Spinal cord (tissue), 10 donors: ENCODE results near the gene LNPEP. TPM values are rescaled to one million over a fixed set of nuclear protein-coding genes. Genes with fewer than 3 reads are reported as not detected.
A peak's percentile ranks its signal among the peaks of the same experiment; 100 is the strongest.

ENCODE experiments used
- DNase-seq, 6 donors: peaks; one replicate each; pipeline versions ENCODE4 v3.0.0 to v3.0.0-alpha.2; 2013 to 2015; ENCODE audit warnings: low spot score in 6 of 6, low read depth in 4 of 6
- H3K27ac ChIP-seq: one replicate; pipeline ENCODE4 v1.5.1; 2013; ENCODE audit warnings: low read depth, low read length, control low read depth
- H3K27me3 ChIP-seq: one replicate; pipeline ENCODE4 v1.6.1; 2013; ENCODE audit warnings: low read length; ENCODE audit not compliant: control insufficient read depth, insufficient read depth
- H3K36me3 ChIP-seq: one replicate; pipeline ENCODE4 v1.6.1; 2013; ENCODE audit warnings: low read length; ENCODE audit not compliant: control insufficient read depth, insufficient read depth
- H3K4me1 ChIP-seq: one replicate; pipeline ENCODE4 v1.6.1; 2013; ENCODE audit warnings: low read length; ENCODE audit not compliant: control insufficient read depth, insufficient read depth
- H3K4me3 ChIP-seq: one replicate; pipeline ENCODE4 v1.5.1; 2013; ENCODE audit warnings: low read depth, low read length, control low read depth
- H3K9me3 ChIP-seq: one replicate; pipeline ENCODE4 v1.6.1; 2013; ENCODE audit warnings: low read length; ENCODE audit not compliant: control insufficient read depth, insufficient read depth
- WGBS: methylation state at CpG from one replicate; pipeline ENCODE4 v1.1.5; 2013; ENCODE audit warnings: missing lambda C conversion rate; ENCODE audit not compliant: insufficient coverage; 5-methylcytosine and 5-hydroxymethylcytosine counted together
- polyA plus RNA-seq, 2 donors: library from polyadenylated mRNA; unstranded; fragments of 120-200 nt; gene quantifications; one replicate each; pipeline ENCODE4 v1.2.1, GENCODE V29; 2013; ENCODE audit not compliant: insufficient read length in 2 of 2
- total RNA-seq, 2 donors: library from RNA; depleted of rRNA in 1 of 2; stranded (reverse); fragments of 120-200 nt in 1 of 2; fragments of >200 nt in 1 of 2; gene quantifications; one replicate each; pipeline versions ENCODE4 v1.2.3 to v1.2.4, GENCODE V29; 2013 to 2014
- donor health status: healthy.

The LNPEP gene
- total and polyA plus RNA-seq, 4 donors, result 15.9 to 98.3 (median 28.4) TPM

GRCh38 chr5:97065475-97065874 lies 129.6 kb downstream of the LNPEP start:
- no peaks in the 10 kb centered on the region for H3K4me1 ChIP-seq
- no peak overlapping the region for H3K4me3 ChIP-seq
- no peak overlapping the region for H3K27ac ChIP-seq
- H3K36me3 ChIP-seq, result no peaks in the 10 kb centered on the region
- WGBS, result no CpG with 5 or more reads among the region's 2 CpGs
- no peak for DNase-seq
- H3K27me3 ChIP-seq, result no peaks in the 10 kb centered on the region
- no peaks in the 10 kb centered on the region for H3K9me3 ChIP-seq

GRCh38 chr5:97067296-97067850 lies 131.5 kb downstream of the LNPEP start:
- no peaks in the 10 kb centered on the region for H3K4me1 ChIP-seq
- WGBS, result 50% methylated on average over 1 of the region's 4 CpGs
- no peak overlapping the region for H3K4me3 ChIP-seq
- no peaks in the 10 kb centered on the region for H3K27me3 ChIP-seq
- no peak overlapping the region for H3K27ac ChIP-seq
- no peak for DNase-seq
- H3K36me3 ChIP-seq, result no peaks in the 10 kb centered on the region
- H3K9me3 ChIP-seq, result no peaks in the 10 kb centered on the region

- no peak overlapping the region for H3K27ac ChIP-seq
- H3K9me3 ChIP-seq, result no peaks in the 10 kb centered on the region
- no peaks in the 10 kb centered on the region for H3K27me3 ChIP-seq
- H3K4me3 ChIP-seq, result no peak overlapping the region
- H3K4me1 ChIP-seq, result no peaks in the 10 kb centered on the region
- no peak for DNase-seq
- no peaks in the 10 kb centered on the region for H3K36me3 ChIP-seq
Measured at GRCh38 chr5:97070234-97070633, 134.4 kb downstream of the LNPEP start.

- H3K4me1 ChIP-seq, result no peaks in the 10 kb centered on the region
- no peaks in the 10 kb centered on the region for H3K27me3 ChIP-seq
- WGBS, result 43% methylated on average over 6 of the region's 8 CpGs
Measured at GRCh38 chr5:97071101-97071500, 135.2 kb downstream of the LNPEP start.

GRCh38 chr5:97071993-97072392 lies 136.1 kb downstream of the LNPEP start:
- no peak overlapping the region for H3K27ac ChIP-seq
- DNase-seq, result no peak
- no peaks in the 10 kb centered on the region for H3K36me3 ChIP-seq
- WGBS, result no CpG with 5 or more reads among the region's 4 CpGs
- no peaks in the 10 kb centered on the region for H3K27me3 ChIP-seq
- H3K9me3 ChIP-seq, result no peaks in the 10 kb centered on the region
- no peak overlapping the region for H3K4me3 ChIP-seq
- no peaks in the 10 kb centered on the region for H3K4me1 ChIP-seq

More at GRCh38 chr5:97071101-97071500, 135.2 kb downstream of the LNPEP start:
- Histone ChIP-seq H3K27ac (no peak overlapping the region), H3K9me3 (no peaks in the 10 kb centered on the region), H3K36me3 (no peaks in the 10 kb centered on the region), H3K4me3 (no peak overlapping the region)
- peak in 1 of 6 donors; percentile 61 for DNase-seq

GRCh38 chr5:97072696-97073095 lies 136.8 kb downstream of the LNPEP start:
- Histone ChIP-seq H3K4me1 (no peaks in the 10 kb centered on the region), H3K4me3 (no peak overlapping the region), H3K9me3 (no peaks in the 10 kb centered on the region), H3K27ac (no peak overlapping the region), H3K27me3 (no peaks in the 10 kb centered on the region), H3K36me3 (no peaks in the 10 kb centered on the region)
- DNase-seq, result no peak
- 83% methylated on average over 1 of the region's 2 CpGs for WGBS

- Histone ChIP-seq H3K4me1 (no peaks in the 10 kb centered on the region), H3K27ac (no peak overlapping the region), H3K27me3 (no peaks in the 10 kb centered on the region), H3K4me3 (no peak overlapping the region), H3K9me3 (no peaks in the 10 kb centered on the region), H3K36me3 (no peaks in the 10 kb centered on the region)
- DNase-seq, result no peak
- WGBS, result 93% methylated on average over 1 of the region's 3 CpGs
Measured at GRCh38 chr5:97073420-97073819, 137.5 kb downstream of the LNPEP start.

GRCh38 chr5:97074859-97075489 lies 139.1 kb downstream of the LNPEP start:
- Histone ChIP-seq H3K4me1 (no peaks in the 10 kb centered on the region), H3K9me3 (no peaks in the 10 kb centered on the region), H3K4me3 (no peak overlapping the region), H3K27me3 (no peaks in the 10 kb centered on the region), H3K27ac (no peak overlapping the region), H3K36me3 (no peaks in the 10 kb centered on the region)
- WGBS, result no CpG with 5 or more reads among the region's 4 CpGs
- no peak for DNase-seq

- 90% methylated on average over 2 of the region's 5 CpGs for WGBS
- Histone ChIP-seq H3K36me3 (no peaks in the 10 kb centered on the region), H3K4me3 (no peak overlapping the region)
Measured at GRCh38 chr5:97075649-97076048, 139.8 kb downstream of the LNPEP start.

GRCh38 chr5:97076098-97076497 lies 140.2 kb downstream of the LNPEP start:
- Histone ChIP-seq H3K27ac (no peak overlapping the region), H3K9me3 (no peaks in the 10 kb centered on the region), H3K36me3 (no peaks in the 10 kb centered on the region), H3K27me3 (no peaks in the 10 kb centered on the region), H3K4me1 (no peaks in the 10 kb centered on the region), H3K4me3 (no peak overlapping the region)
- no peak for DNase-seq

More at GRCh38 chr5:97075649-97076048, 139.8 kb downstream of the LNPEP start:
- no peak overlapping the region for H3K27ac ChIP-seq
- DNase-seq, result no peak
- no peaks in the 10 kb centered on the region for H3K9me3 ChIP-seq
- H3K27me3 ChIP-seq, result no peaks in the 10 kb centered on the region
- no peaks in the 10 kb centered on the region for H3K4me1 ChIP-seq
